NCI-H345 (cell line): Measurements from ENCODE around the gene SHC1.

ENCODE experiments used
- DNase-seq: peaks from one replicate; lab custom pipeline; 2025; lab: John Stamatoyannopoulos, UW

Gene SHC1

GRCh38 chr1:154956544-154956941 lies 14.0 kb downstream of the SHC1 start:
- DNase-seq = no peak

- DNase-seq = peak; percentile 98
Measured at GRCh38 chr1:154955718-154956543, 14.6 kb downstream of the SHC1 start, which contains the start of gene PBXIP1. Gene PBXIP1, minus strand, starts transcription at chr1:154956099. Its CDS starts 2,378 bp downstream, at chr1:154953721.

- DNase-seq = peak; percentile 74
Measured at GRCh38 chr1:154955039-154955717, 15.4 kb downstream of the SHC1 start.

GRCh38 chr1:154954541-154954940 lies 16.0 kb downstream of the SHC1 start:
- DNase-seq = no peak

GRCh38 chr1:154953611-154954038 lies 16.9 kb downstream of the SHC1 start:
- DNase-seq = peak; percentile 31

- DNase-seq = no peak
Measured at GRCh38 chr1:154952664-154953063, 17.9 kb downstream of the SHC1 start.

GRCh38 chr1:154951901-154952657 lies 18.5 kb downstream of the SHC1 start:
- DNase-seq = no peak

- no peak for DNase-seq
Measured at GRCh38 chr1:154948079-154948478, 22.5 kb downstream of the SHC1 start.

- DNase-seq = no peak
Measured at GRCh38 chr1:154945962-154946850, 24.3 kb downstream of the SHC1 start.

GRCh38 chr1:154945160-154945961 lies 25.2 kb downstream of the SHC1 start:
- DNase-seq = no peak

- no peak for DNase-seq
Measured at GRCh38 chr1:154944401-154945159, 26.0 kb downstream of the SHC1 start.

GRCh38 chr1:154943649-154944400 lies 26.7 kb downstream of the SHC1 start:
- DNase-seq = peak; percentile 55

- no peak for DNase-seq
Measured at GRCh38 chr1:154941333-154942013, 29.1 kb downstream of the SHC1 start.

GRCh38 chr1:154940651-154941194 lies 29.8 kb downstream of the SHC1 start:
- DNase-seq = no peak

GRCh38 chr1:154940213-154940560 lies 30.4 kb downstream of the SHC1 start:
- no peak for DNase-seq

- DNase-seq = no peak
Measured at GRCh38 chr1:154938604-154939399, 31.7 kb downstream of the SHC1 start.

- no peak for DNase-seq
Measured at GRCh38 chr1:154937988-154938386, 32.6 kb downstream of the SHC1 start.
